ENCODE data around the gene BCL2L12. TPM values are rescaled to one million over a fixed set of nuclear protein-coding genes. Genes with fewer than 3 reads are reported as not detected.
A peak's percentile ranks its signal among the peaks of the same experiment; 100 is the strongest.

BCL2L12 gene
- total RNA-seq, 1 donor from 2014 or later = 2.4 TPM

DNA sequence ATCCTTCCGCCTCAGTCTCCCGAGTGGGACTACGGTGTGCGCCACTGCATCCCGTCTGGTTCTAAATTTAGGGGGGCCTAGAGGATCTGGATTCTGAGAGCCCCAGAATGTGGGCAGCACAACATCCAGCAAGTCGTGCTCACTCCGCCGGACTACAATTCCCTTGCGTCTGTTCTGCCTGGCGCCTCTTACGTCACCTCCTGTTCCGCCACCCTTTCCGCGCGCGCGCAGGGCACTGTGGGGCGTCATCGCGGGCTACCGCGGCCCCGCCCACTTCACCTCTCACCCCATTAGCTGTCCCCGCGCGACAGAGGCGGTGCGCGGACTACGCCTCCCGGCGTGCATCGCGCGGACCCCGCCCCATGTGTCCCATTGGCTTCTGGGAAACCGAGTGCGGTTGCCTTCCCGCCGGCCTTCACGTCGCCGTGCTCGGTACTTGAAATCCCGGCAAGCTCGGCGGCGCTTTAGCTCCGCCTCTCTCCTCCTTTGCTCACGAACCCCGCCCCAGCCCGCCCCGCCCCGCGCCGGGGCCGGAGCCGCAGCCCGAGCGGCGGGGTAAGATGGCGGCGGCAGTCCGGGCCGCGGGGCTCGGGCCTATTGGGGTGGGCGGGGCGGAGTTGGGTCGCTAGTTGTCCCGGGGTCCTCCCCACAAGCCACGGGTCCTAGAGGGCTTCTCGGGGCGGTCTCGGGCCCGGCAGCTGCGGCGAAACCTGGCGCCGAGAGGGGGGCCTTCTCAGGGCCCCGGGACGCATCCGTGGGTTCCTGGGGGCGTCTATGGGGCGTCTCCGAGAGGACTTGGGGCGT lies 23.8 kb upstream of the BCL2L12 start, which contains the start of gene SCAF1:
Gene SCAF1, plus strand, starts transcription at position 522 of the 804 bp plus-strand sequence. CDS start 2,818 bp downstream, outside the sequence.
- Histone ChIP-seq H3K27me3 (ENCODE audit: control insufficient read depth, insufficient read depth, low read length) (no peaks in the 10 kb centered on the region), H3K4me3 (ENCODE audit: low read depth, low read length) (peak within 1 kb of the TSS; percentile 95), H3K36me3 (ENCODE audit: control insufficient read depth, insufficient read depth, low read length) (peaks cover 12% of the 10 kb centered on the region)
- TF ChIP-seq, protein P1, sequence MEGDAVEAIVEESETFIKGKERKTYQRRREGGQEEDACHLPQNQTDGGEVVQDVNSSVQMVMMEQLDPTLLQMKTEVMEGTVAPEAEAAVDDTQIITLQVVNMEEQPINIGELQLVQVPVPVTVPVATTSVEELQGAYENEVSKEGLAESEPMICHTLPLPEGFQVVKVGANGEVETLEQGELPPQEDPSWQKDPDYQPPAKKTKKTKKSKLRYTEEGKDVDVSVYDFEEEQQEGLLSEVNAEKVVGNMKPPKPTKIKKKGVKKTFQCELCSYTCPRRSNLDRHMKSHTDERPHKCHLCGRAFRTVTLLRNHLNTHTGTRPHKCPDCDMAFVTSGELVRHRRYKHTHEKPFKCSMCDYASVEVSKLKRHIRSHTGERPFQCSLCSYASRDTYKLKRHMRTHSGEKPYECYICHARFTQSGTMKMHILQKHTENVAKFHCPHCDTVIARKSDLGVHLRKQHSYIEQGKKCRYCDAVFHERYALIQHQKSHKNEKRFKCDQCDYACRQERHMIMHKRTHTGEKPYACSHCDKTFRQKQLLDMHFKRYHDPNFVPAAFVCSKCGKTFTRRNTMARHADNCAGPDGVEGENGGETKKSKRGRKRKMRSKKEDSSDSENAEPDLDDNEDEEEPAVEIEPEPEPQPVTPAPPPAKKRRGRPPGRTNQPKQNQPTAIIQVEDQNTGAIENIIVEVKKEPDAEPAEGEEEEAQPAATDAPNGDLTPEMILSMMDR (IDR thresholded peaks at IDR 0.05; ENCODE audit: insufficient read depth, low read length, severe bottlenecking) = no peak
- DNase-seq (ENCODE audit: low read depth) (peak; percentile 96), FAIRE-seq (no peak)

DNA sequence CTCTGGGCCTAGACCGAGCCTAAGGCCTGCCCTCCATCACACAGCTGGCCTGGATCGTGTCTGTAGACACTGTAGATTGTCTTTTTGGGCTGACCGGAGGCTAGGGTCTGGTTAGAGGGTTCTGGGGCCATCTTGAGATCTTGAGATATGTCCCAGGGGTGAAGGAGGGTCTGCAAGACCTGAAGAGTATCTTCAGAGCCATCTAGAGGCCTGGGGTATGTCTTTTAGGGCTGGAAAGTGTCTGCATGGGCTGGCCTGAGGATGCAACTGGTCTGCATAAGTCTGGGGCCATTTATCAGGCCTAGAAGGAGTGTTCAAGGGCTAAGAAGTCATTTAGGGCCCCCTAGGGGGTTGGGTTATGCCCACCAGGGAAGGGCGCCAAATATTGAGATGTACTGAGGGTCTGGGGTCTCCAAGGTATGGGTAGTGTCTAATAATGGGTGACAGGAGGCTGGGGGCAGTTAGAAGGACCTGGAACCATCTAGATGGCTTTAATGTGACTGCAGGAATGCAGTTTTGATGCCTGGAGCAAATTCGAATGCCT lies 23.2 kb upstream of the BCL2L12 start:
- Histone ChIP-seq H3K4me3 (ENCODE audit: low read depth, low read length) (peak overlapping the region; percentile 95), H3K36me3 (ENCODE audit: control insufficient read depth, insufficient read depth, low read length) (peaks cover 14% of the 10 kb centered on the region), H3K27me3 (ENCODE audit: control insufficient read depth, insufficient read depth, low read length) (no peaks in the 10 kb centered on the region)
- no peak for FAIRE-seq
- TF ChIP-seq, protein P1 (IDR thresholded peaks at IDR 0.05; ENCODE audit: insufficient read depth, low read length, severe bottlenecking) = no peak
- no peak for DNase-seq (ENCODE audit: low read depth)

DNA sequence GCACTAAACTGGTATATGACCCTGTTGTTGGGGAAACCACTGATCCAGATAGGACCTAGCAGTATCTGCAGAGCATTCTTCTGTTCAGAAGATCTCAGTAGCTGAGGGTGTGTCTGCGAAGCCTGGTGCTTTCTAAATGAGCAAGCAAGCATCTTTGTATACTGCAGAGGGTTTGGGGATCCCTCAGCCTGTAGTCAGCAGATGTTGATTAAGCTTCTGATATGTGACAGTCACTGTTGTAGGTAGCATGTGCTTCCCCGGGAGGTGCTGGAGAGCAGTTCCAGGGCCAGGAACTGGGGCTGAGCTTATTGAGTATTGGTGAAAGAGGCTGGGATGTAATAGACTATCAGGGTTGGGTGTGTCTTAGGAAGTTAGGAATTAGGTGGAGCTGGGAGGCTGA lies 22.3 kb upstream of the BCL2L12 start:
- FAIRE-seq (no peak), DNase-seq (ENCODE audit: low read depth) (no peak)
- TF ChIP-seq, protein P1 (IDR thresholded peaks at IDR 0.05; ENCODE audit: insufficient read depth, low read length, severe bottlenecking) = no peak
- no peaks in the 10 kb centered on the region for H3K27me3 ChIP-seq (ENCODE audit: control insufficient read depth, insufficient read depth, low read length)
- H3K36me3 ChIP-seq (ENCODE audit: control insufficient read depth, insufficient read depth, low read length) = peaks cover 14% of the 10 kb centered on the region
- H3K4me3 ChIP-seq (ENCODE audit: low read depth, low read length) = no peak overlapping the region

DNA sequence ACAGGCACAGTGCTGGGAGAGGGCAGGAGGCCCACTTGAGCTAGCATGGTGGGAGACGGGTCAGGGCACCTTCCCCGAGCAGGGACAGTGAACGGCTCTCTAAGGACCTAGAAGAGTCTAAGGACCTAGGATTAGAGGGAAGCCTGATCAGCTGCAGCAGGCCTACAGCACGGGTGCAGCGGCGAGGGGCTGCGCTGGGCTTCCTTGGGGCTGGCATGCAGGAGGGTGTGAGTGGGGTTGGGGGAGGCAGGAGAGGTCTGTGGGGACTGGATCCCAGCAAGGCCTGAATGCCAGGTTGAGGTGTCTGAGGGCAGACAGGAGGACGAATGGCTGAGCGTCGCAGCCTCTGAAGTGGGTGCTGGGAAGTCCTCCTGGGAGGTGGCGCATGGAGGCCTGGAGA lies 20.1 kb upstream of the BCL2L12 start:
- H3K4me3 ChIP-seq (ENCODE audit: low read depth, low read length) = no peak overlapping the region
- TF ChIP-seq, protein P1 (IDR thresholded peaks at IDR 0.05; ENCODE audit: insufficient read depth, low read length, severe bottlenecking) = no peak
- DNase-seq (ENCODE audit: low read depth) (no peak), FAIRE-seq (no peak)
- peaks cover 18% of the 10 kb centered on the region for H3K36me3 ChIP-seq (ENCODE audit: control insufficient read depth, insufficient read depth, low read length)
- no peaks in the 10 kb centered on the region for H3K27me3 ChIP-seq (ENCODE audit: control insufficient read depth, insufficient read depth, low read length)

DNA sequence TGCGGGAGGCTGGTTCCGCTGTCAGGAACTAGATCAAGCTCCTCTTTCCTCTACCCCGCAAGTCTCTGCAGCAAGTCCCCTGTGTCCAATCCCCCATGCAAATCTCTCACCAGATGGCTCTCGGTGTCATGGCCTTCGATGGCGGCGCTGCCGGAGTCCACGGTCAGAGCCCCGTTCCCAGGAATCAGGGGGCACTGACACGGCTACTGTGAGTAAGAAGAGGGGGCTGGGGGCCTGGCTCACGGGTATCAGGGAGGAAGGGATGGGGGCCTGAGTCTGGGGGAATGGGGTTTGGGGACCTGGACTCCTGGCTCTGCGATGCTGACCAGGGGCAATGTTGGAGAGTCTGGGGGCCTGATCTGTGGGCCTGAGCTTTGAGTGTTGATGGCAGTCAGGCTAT lies 19.7 kb upstream of the BCL2L12 start:
- Histone ChIP-seq H3K27me3 (ENCODE audit: control insufficient read depth, insufficient read depth, low read length) (no peaks in the 10 kb centered on the region), H3K4me3 (ENCODE audit: low read depth, low read length) (no peak overlapping the region), H3K36me3 (ENCODE audit: control insufficient read depth, insufficient read depth, low read length) (peaks cover 20% of the 10 kb centered on the region)
- TF ChIP-seq, protein P1 (IDR thresholded peaks at IDR 0.05; ENCODE audit: insufficient read depth, low read length, severe bottlenecking) = no peak
- DNase-seq (ENCODE audit: low read depth) = no peak
- FAIRE-seq = no peak
